HL-60 (cell line): Measurements from ENCODE around the gene CHRNA1.

Experiments
- DNase-seq, 2 experiments: peaks; one replicate each; pipeline ENCODE4 v3.0.0-alpha.2; 2010 to 2020; ENCODE audit warnings: low read depth in 1 of 2, low spot score in 1 of 2
- H3K27ac ChIP-seq: fragments of 250-450 bp; sonication (Bioruptor Pico); replicated peaks from 2 replicates; pipeline ENCODE4 v1.5.1; 2020; ENCODE audit warnings: mild to moderate bottlenecking, moderate library complexity
- H3K27me3 ChIP-seq: fragments of 250-450 bp; sonication (Bioruptor Pico); 2 replicates; pipeline ENCODE4 v1.5.1; 2021; ENCODE audit warnings: mild to moderate bottlenecking, moderate library complexity; ENCODE audit not compliant: insufficient read depth, poor library complexity, severe bottlenecking
- H3K4me3 ChIP-seq: replicated peaks from 2 replicates; pipeline ENCODE4 v1.5.1; 2011; ENCODE audit warnings: mild to moderate bottlenecking, control low read depth, low read length; ENCODE audit not compliant: insufficient read depth
- CTCF ChIP-seq: IDR thresholded peaks from one replicate; pipeline ENCODE4 v1.5.1; 2011; ENCODE audit warnings: low read length, control low read depth, inconsistent platforms; ENCODE audit not compliant: insufficient read depth
- GABPA ChIP-seq: IDR thresholded peaks from 2 replicates; pipeline ENCODE4 v1.6.1; 2012; ENCODE audit warnings: low read depth
- POLR2AphosphoS5 ChIP-seq: IDR thresholded peaks from 2 replicates; pipeline ENCODE4 v1.6.1; 2012; ENCODE audit warnings: low read depth
- SPI1 ChIP-seq: IDR thresholded peaks from 2 replicates; pipeline ENCODE4 v1.6.1; 2012; ENCODE audit warnings: low read depth, mild to moderate bottlenecking, borderline replicate concordance
- TF ChIP-seq, protein P1 (sequence below): IDR thresholded peaks from 2 replicates; pipeline ENCODE4 v1.6.1; 2012; ENCODE audit warnings: low read depth; ENCODE audit not compliant: insufficient replicate concordance

The CHRNA1 gene

DNA sequence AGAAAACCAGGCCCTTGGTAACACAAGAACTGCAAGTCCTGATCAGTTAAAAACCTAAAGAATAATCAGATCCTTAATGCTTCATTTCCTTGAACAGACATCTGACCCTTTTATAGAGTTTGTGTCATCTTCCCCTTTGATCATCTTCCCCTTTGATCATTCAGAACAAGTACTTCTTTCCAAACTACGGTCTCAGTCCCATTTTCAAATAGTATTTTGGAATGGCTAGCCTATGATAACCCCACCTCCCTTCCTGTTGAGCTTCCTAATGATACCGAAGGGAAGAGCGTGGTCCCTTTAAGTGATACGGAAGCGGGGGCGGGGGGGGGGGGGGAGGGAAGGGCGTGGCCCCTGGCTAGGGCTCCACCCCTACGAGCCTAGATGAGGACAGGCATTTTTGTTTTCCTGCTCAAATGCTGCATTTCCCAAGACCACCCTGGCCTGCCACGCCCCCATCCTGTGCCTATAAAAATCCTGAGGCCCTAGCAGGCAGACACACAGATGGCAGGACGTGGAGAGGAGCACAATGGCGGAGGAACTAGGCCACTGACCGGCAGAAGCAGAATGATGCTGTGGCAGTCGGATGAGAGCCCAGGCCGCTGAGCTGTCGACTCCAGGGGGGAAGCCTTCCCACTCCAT lies 24.1 kb upstream of the CHRNA1 start:
- H3K4me3 ChIP-seq: no peak overlapping the region
- H3K27me3 ChIP-seq: peaks cover 6% of the 10 kb centered on the region
- no peak for TF ChIP-seq POLR2AphosphoS5
- TF ChIP-seq, protein P1, sequence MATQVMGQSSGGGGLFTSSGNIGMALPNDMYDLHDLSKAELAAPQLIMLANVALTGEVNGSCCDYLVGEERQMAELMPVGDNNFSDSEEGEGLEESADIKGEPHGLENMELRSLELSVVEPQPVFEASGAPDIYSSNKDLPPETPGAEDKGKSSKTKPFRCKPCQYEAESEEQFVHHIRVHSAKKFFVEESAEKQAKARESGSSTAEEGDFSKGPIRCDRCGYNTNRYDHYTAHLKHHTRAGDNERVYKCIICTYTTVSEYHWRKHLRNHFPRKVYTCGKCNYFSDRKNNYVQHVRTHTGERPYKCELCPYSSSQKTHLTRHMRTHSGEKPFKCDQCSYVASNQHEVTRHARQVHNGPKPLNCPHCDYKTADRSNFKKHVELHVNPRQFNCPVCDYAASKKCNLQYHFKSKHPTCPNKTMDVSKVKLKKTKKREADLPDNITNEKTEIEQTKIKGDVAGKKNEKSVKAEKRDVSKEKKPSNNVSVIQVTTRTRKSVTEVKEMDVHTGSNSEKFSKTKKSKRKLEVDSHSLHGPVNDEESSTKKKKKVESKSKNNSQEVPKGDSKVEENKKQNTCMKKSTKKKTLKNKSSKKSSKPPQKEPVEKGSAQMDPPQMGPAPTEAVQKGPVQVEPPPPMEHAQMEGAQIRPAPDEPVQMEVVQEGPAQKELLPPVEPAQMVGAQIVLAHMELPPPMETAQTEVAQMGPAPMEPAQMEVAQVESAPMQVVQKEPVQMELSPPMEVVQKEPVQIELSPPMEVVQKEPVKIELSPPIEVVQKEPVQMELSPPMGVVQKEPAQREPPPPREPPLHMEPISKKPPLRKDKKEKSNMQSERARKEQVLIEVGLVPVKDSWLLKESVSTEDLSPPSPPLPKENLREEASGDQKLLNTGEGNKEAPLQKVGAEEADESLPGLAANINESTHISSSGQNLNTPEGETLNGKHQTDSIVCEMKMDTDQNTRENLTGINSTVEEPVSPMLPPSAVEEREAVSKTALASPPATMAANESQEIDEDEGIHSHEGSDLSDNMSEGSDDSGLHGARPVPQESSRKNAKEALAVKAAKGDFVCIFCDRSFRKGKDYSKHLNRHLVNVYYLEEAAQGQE: no peak
- DNase-seq: no peak
- no peak overlapping the region for H3K27ac ChIP-seq

- H3K27ac ChIP-seq: no peak overlapping the region
These were observed 23.4 kb upstream of the CHRNA1 start for GRCh38 chr2:174787487-174788205.

GRCh38 chr2:174786066-174786725 lies 21.9 kb upstream of the CHRNA1 start:
- H3K27ac ChIP-seq: no peak overlapping the region

More at GRCh38 chr2:174787487-174788205, 23.4 kb upstream of the CHRNA1 start:
- no peak overlapping the region for H3K4me3 ChIP-seq
- TF ChIP-seq SPI1 (no peak), CTCF (no peak), POLR2AphosphoS5 (no peak), GABPA (no peak)
- TF ChIP-seq, protein P1: no peak
- DNase-seq: no peak
- H3K27me3 ChIP-seq: peaks cover 4% of the 10 kb centered on the region

More at GRCh38 chr2:174786066-174786725, 21.9 kb upstream of the CHRNA1 start:
- no peak for DNase-seq
- Histone ChIP-seq H3K27me3 (no peaks in the 10 kb centered on the region), H3K4me3 (no peak overlapping the region)
- TF ChIP-seq POLR2AphosphoS5 (no peak), CTCF (no peak), SPI1 (no peak), GABPA (no peak)
- TF ChIP-seq, protein P1: no peak
